Muscle of arm (tissue), 12 donors: Measurements from ENCODE around the gene DCT. TPM values are rescaled to one million over a fixed set of nuclear protein-coding genes. Genes with fewer than 3 reads are reported as not detected.
A peak's percentile ranks its signal among the peaks of the same experiment; 100 is the strongest.

Experiments
- DNase-seq: peaks from one replicate; pipeline ENCODE4 v3.0.0-alpha.2; 2013
- polyA plus RNA-seq, 12 donors: library from polyadenylated mRNA; unstranded; fragments of 120-200 nt; gene quantifications; one replicate each; pipeline ENCODE4 v1.2.1, GENCODE V29; 2013; ENCODE audit not compliant: insufficient read length in 12 of 12

DCT gene
- polyA plus RNA-seq, 12 donors = 0.10 to 52.6 (median 0.54) TPM; not detected in 2

- DNase-seq = no peak
Observed at GRCh38 chr13:94399812-94400211, 79.7 kb downstream of the DCT start.

- DNase-seq = no peak
Observed at GRCh38 chr13:94395860-94396259, 83.6 kb downstream of the DCT start.

- no peak for DNase-seq
Observed at GRCh38 chr13:94394723-94395122, 84.8 kb downstream of the DCT start.

GRCh38 chr13:94390881-94391280 is 88.6 kb downstream of the DCT start:
- DNase-seq = peak; percentile 23

GRCh38 chr13:94389604-94390351 is 89.7 kb downstream of the DCT start:
- no peak for DNase-seq

- no peak for DNase-seq
Observed at GRCh38 chr13:94387047-94387446, 92.4 kb downstream of the DCT start.

Other genes with a start within 250 kb of the DCT start
- 10 to 100 TPM in 9 of 12 donors, 1 to 10 TPM in 2, not detected in 1; 8.4 to 13.9 (median 11.2) TPM for gene TGDS, start 116.5 kb upstream of the DCT start, polyA plus RNA-seq
- gene GPR180, start 122.2 kb upstream of the DCT start, polyA plus RNA-seq = 1 to 10 TPM in 11 of 12 donors, not detected in 1; 3.8 to 9.8 (median 7.1) TPM
- gene SOX21, start 232.9 kb upstream of the DCT start, polyA plus RNA-seq = 1 to 10 TPM in 3 of 12 donors, under 1 TPM in 1, not detected in 8; 0.11 to 7.3 (median 3.2) TPM